Activated T-helper 1 cell treated with anti-CD3 and anti-CD28 coated beads, Interleukin-12 subunit alpha, Interleukin-12 subunit beta, Interleukin-2, Interleukin-4 antibody, amounts not matched to agents 30 ng/mL and 10 ng/mL and 1 ng/mL, durations not matched to agents 14 hours and 24 hours and 36 hours (primary cell): ENCODE data around the gene SLIT3. TPM values are rescaled to one million over a fixed set of nuclear protein-coding genes. Genes with fewer than 3 reads are reported as not detected.
"Not testable (repeated sequence)": the region's sequence is repeated elsewhere in the genome, so short reads cannot be mapped to it uniquely, and the experiment has no call there.

Experiments used
- DNase-seq: peaks from one replicate; pipeline ENCODE4 v3.0.0; 2021; ENCODE audit warnings: low spot score
- H3K27ac Mint-ChIP-seq: one replicate; pipeline ENCODE4 v1.8.0; 2021; ENCODE audit warnings: mild to moderate bottlenecking, mixed read lengths
- H3K27me3 Mint-ChIP-seq: one replicate; pipeline ENCODE4 v1.8.0; 2022; ENCODE audit warnings: mild to moderate bottlenecking, moderate library complexity, mixed read lengths; ENCODE audit not compliant: insufficient read depth
- H3K36me3 Mint-ChIP-seq: one replicate; pipeline ENCODE4 v1.8.0; 2021; ENCODE audit warnings: low read depth, mixed read lengths
- H3K4me1 Mint-ChIP-seq: one replicate; pipeline ENCODE4 v1.8.0; 2021; ENCODE audit warnings: low read depth, mixed read lengths
- H3K4me3 Mint-ChIP-seq: one replicate; pipeline ENCODE4 v1.8.0; 2021; ENCODE audit warnings: mild to moderate bottlenecking, moderate library complexity, mixed read lengths
- H3K9me3 Mint-ChIP-seq: one replicate; pipeline ENCODE4 v1.8.0; 2021; ENCODE audit warnings: mixed read lengths
- intact Hi-C: fragments of 100-400 bp; cut with micrococcal nuclease; formaldehyde crosslinking; loops from one replicate; pipeline ENCODE4 v1.15.1; 2024
- total RNA-seq: library from RNA; stranded (reverse); gene quantifications from 2 replicates; pipeline ENCODE4 v1.2.3, GENCODE V29; 2022

Gene SLIT3
- total RNA-seq, 1 donor from 2014 or later, result 0.03 TPM

DNA sequence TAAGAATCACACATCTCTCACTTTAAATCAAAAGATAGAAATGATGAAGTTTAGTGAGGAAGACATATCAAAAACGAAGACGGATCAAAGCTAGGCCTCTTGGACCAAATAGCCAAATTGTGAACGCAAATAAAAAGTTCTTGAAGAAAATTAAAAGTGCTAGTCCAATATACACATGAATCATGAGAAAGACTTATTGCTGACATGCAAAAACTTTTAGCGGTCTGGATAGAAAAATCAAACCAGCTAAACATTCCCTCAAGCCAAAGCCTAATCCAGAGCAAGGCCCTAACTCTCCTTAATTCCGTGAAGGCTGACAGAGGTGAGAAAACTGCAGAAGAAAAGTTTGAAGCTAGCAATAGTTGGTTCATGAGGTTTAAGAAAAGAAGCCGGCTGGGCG is 557.3 kb downstream of the SLIT3 start:
- no peak overlapping the region for H3K27ac Mint-ChIP-seq
- H3K27me3 Mint-ChIP-seq, result peaks cover 6% of the 10 kb centered on the region
- H3K36me3 Mint-ChIP-seq, result no peaks in the 10 kb centered on the region
- intact Hi-C loops, result loop anchor here (10.0 kb wide), 1 partner anchor 111 kb away; no protein-coding TSS in a partner anchor
- H3K4me1 Mint-ChIP-seq, result no peaks in the 10 kb centered on the region
- DNase-seq, result no peak
- H3K4me3 Mint-ChIP-seq, result no peak overlapping the region
- H3K9me3 Mint-ChIP-seq, result peaks cover 8% of the 10 kb centered on the region

GRCh38 chr5:168742311-168742710 is 558.6 kb downstream of the SLIT3 start:
- H3K36me3 Mint-ChIP-seq, H3K27me3 Mint-ChIP-seq, H3K4me1 Mint-ChIP-seq, DNase-seq, H3K9me3 Mint-ChIP-seq, H3K4me3 Mint-ChIP-seq, H3K27ac Mint-ChIP-seq: not testable (repeated sequence)
- intact Hi-C loops, result loop anchor here (10.0 kb wide), 1 partner anchor 112 kb away; no protein-coding TSS in a partner anchor

- Mint-ChIP-seq H3K4me1 (peaks cover 6% of the 10 kb centered on the region), H3K36me3 (no peaks in the 10 kb centered on the region), H3K9me3 (peaks cover 4% of the 10 kb centered on the region), H3K27ac (no peak overlapping the region), H3K4me3 (no peak overlapping the region), H3K27me3 (peaks cover 8% of the 10 kb centered on the region)
- intact Hi-C loops, result loop anchor here (10.0 kb wide), 1 partner anchor 114 kb away; no protein-coding TSS in a partner anchor
- no peak for DNase-seq
These were observed 560.1 kb downstream of the SLIT3 start for GRCh38 chr5:168740811-168741213.

DNA sequence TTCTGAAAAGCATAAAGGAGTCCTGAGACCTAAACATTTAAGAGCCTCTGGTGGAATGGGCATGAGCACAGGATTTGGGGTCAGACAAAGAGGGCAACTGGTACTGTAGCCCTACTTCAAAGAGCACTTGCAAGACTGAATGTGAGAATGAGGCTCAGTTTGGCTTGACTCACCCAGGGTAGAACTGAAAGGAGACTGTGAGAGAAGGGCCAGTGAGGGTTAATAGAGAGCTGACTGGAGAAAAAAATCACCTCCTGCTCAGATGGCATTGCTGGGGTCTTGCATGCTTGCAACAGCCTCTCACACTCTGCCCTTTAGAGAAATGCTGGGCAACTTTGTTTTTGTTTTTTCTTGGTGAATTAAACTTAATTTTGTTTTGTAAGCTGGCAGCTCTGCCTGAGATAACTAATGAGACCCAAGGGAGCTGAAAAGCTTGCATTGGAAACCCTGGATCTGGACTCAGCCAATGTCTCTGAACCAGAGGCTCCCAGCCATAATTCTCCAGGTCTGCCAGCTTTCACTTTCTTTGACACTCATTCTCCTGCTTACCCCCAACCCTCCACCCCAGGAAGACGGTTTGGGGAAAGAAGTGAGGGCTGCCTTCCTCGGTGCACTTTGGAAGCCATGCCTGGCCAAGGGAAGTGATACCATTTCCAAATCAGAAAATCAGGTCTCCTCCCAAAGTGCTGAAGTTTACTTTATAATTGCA is 560.7 kb downstream of the SLIT3 start:
- H3K4me3 Mint-ChIP-seq, result no peak overlapping the region
- intact Hi-C loops, result loop anchor here (10.0 kb wide), 1 partner anchor 115 kb away; no protein-coding TSS in a partner anchor
- peaks cover 6% of the 10 kb centered on the region for H3K4me1 Mint-ChIP-seq
- peaks cover 4% of the 10 kb centered on the region for H3K9me3 Mint-ChIP-seq
- no peaks in the 10 kb centered on the region for H3K36me3 Mint-ChIP-seq
- H3K27me3 Mint-ChIP-seq, result peaks cover 9% of the 10 kb centered on the region
- H3K27ac Mint-ChIP-seq, result no peak overlapping the region
- no peak for DNase-seq

DNA sequence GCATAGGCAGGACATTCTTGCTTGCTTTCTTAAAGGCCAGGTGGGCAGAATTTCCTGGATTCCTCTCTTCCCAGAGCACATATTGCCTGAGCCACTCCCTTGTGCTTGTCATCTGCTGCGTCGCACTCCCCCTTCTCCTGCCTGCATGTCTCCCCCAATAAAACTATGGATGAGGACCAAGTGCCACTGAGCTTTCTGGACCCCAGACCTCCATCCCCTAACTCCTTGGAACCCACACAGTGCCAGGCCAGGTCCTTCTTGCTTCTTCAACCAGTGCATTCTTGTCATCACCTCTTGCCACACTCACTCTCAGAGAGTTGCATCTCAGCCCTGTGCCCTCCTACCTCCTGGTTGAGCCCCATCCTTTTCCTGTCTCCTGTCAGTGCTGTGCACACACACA is 563.9 kb downstream of the SLIT3 start:
- DNase-seq, result no peak
- Mint-ChIP-seq H3K9me3 (no peaks in the 10 kb centered on the region), H3K27me3 (peaks cover 10% of the 10 kb centered on the region), H3K4me3 (no peak overlapping the region), H3K4me1 (peaks cover 6% of the 10 kb centered on the region), H3K36me3 (no peaks in the 10 kb centered on the region), H3K27ac (no peak overlapping the region)
- intact Hi-C loops, result no loop called here

DNA sequence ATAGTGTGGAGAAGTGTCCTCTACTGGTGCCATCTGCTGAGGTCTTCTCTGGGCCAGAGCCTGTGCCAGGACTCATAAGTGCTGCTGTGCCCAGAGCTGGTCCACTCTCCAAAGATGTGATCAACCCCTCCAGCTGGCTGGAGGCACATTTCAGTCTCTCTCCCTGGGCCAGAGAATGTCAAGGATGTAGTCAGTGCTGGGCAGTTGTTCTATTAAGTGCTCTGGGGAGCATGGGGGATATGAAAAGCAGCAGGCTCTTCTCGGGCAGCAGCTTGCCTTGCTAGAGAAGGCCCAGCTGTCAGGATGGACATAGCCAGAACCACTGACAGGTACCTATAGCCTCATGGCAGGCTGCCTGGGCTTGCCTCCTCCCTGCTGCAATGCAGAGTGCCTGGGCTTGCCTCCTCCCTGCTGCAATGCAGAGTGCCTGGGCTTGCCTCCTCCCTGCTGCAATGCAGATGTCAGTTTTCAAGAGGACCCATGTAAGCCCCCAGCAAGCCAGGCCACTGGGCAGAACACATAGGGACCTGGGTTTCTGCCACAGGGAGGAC is 564.6 kb downstream of the SLIT3 start:
- intact Hi-C loops, result no loop called here
- DNase-seq, result no peak
- peaks cover 6% of the 10 kb centered on the region for H3K4me1 Mint-ChIP-seq
- no peaks in the 10 kb centered on the region for H3K9me3 Mint-ChIP-seq
- peaks cover 13% of the 10 kb centered on the region for H3K27me3 Mint-ChIP-seq
- H3K27ac Mint-ChIP-seq, result no peak overlapping the region
- no peaks in the 10 kb centered on the region for H3K36me3 Mint-ChIP-seq
- H3K4me3 Mint-ChIP-seq, result no peak overlapping the region

DNA sequence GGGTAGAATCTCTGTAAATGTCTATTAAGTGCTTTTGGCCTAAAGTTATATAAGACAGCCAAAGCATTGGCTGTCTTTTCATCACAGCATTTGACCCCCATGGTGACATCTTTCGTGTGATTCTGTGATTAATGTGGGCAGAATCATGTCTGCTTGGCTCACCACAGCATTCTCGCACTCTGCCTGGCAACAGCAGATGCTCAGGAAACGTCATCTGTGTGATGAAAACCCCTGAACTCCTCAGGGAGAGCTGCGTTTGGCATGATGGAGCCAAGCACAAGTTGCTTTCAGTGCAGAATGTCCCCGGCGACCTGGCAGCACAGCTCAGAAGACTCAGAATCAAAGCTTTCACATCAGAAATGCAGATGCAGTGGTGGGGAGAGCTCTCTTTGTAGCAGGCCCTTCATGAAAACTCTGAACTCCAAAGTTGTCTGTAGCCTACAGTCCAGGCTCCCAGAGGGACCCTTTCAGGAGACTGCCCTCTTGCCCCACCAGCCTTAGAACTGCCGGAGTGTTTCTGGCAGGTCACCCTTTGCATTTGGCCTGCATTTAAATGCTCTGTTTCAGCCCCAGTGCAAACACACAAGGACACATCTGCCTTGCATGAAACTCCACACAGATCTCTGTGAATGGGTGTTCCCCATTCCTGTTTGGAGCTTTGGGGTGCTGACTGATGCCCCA is 566.2 kb downstream of the SLIT3 start:
- Mint-ChIP-seq H3K27ac (no peak overlapping the region), H3K27me3 (peaks cover 12% of the 10 kb centered on the region), H3K9me3 (peaks cover 4% of the 10 kb centered on the region), H3K4me3 (no peak overlapping the region), H3K36me3 (no peaks in the 10 kb centered on the region), H3K4me1 (peaks cover 6% of the 10 kb centered on the region)
- intact Hi-C loops, result no loop called here
- DNase-seq, result no peak

- H3K27ac Mint-ChIP-seq, result no peak overlapping the region
- intact Hi-C loops, result no loop called here
- no peaks in the 10 kb centered on the region for H3K36me3 Mint-ChIP-seq
- H3K4me3 Mint-ChIP-seq, result no peak overlapping the region
- H3K4me1 Mint-ChIP-seq, result peaks cover 6% of the 10 kb centered on the region
- H3K27me3 Mint-ChIP-seq, result peaks cover 10% of the 10 kb centered on the region
- DNase-seq, result no peak
- H3K9me3 Mint-ChIP-seq, result peaks cover 8% of the 10 kb centered on the region
These were observed 566.8 kb downstream of the SLIT3 start for GRCh38 chr5:168734119-168734518.

DNA sequence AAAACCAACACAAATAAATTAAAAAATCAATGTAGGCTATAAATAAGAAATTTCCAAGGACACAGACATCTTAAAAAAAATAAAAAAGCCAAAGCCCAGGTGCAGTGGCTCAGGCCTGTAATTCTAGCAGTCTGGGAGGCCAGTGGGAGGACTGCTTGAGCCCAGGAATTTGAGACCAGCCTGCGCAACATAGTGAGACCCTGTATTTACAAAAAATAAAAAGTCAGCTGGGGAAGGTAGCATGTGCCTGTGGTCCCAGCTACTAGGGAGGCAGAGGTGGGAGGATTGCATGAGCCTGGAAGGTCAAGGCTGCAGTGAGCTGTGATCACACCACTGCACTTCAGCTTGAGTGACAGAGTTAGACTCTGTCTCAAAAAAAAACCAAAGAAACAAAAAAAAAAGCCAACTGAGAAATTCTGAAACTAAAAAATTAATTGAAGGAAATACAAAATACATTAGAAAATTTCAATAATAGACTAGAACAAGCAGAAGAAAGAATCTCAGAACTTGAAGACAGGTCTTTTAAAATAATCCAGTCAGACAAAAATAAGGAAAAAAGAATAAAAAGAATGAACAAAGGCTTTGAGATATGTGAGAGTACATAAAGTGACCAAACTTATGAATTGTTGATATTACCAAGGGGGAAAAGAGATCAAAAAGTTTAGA is 572.3 kb downstream of the SLIT3 start:
- Mint-ChIP-seq H3K27ac (no peak overlapping the region), H3K27me3 (peaks cover 5% of the 10 kb centered on the region), H3K4me3 (no peak overlapping the region), H3K4me1 (no peaks in the 10 kb centered on the region), H3K36me3 (no peaks in the 10 kb centered on the region), H3K9me3 (peaks cover 26% of the 10 kb centered on the region)
- intact Hi-C loops, result no loop called here
- DNase-seq, result no peak

DNA sequence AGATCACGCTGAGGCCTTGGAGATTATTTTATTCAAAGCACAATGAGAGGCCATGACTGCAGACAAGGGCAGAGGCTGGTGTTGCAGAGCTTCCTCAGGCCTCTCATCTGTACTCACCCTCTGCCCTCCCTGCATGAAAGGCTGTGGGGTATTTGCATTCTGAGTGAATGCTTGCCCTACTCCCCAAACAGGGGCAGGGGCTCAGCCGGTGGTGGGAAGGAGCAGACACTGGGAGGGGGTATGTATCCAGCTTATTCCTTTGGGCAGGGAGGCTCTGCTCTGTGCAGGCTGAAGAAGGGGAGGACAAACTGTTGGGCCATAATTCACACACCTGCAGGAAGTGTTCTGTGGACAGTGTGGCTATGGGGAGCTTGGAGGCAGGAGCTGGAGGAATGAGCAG is 573.4 kb downstream of the SLIT3 start:
- no peak for DNase-seq
- Mint-ChIP-seq H3K4me1 (no peaks in the 10 kb centered on the region), H3K36me3 (no peaks in the 10 kb centered on the region), H3K4me3 (no peak overlapping the region), H3K27ac (no peak overlapping the region), H3K9me3 (peaks cover 26% of the 10 kb centered on the region), H3K27me3 (peaks cover 5% of the 10 kb centered on the region)
- intact Hi-C loops, result no loop called here

DNA sequence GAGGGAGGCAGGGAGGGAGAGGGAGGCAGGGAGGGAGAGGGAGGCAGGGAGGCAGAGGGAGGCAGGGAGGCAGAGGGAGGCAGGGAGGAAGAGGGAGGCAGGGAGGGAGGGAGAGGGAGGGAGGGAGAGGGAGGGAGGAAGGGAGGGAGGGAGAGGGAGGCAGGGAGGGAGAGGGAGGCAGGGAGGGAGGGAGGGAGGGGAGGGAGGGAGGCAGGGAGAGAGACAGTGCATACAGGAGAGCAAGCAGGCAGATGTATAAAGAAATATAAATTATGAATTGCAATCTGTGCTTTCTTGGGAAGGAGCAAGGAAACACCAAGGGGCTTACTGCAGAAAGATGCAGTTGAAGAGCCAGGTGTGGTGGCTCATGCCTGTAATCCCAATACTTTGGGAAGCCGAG is 574.6 kb downstream of the SLIT3 start:
- intact Hi-C loops, result no loop called here
- peaks cover 26% of the 10 kb centered on the region for H3K9me3 Mint-ChIP-seq
- no peaks in the 10 kb centered on the region for H3K27me3 Mint-ChIP-seq
- DNase-seq, result no peak
- no peak overlapping the region for H3K4me3 Mint-ChIP-seq
- H3K27ac Mint-ChIP-seq, result no peak overlapping the region
- no peaks in the 10 kb centered on the region for H3K4me1 Mint-ChIP-seq
- no peaks in the 10 kb centered on the region for H3K36me3 Mint-ChIP-seq

DNA sequence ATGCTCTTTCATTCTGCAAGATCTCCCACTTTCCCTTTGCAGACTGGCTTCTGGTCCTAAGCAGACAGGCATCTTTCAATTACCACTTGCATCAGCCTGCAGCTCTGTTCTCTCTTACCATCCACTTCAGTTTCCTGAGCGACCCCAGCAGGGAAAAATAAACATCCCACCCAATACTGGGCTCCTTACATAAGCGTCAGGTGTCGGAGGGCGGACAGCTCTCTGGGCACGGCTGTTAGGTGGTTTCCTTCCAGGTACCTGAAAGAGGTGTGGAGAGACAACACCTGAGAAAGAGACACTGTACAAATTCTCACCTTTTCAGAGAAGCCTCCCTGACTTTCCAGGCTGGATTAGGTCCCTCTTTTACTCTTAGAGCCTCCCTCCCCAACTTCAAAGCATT is 576.7 kb downstream of the SLIT3 start:
- Mint-ChIP-seq H3K27ac (no peak overlapping the region), H3K4me3 (no peak overlapping the region), H3K27me3 (no peaks in the 10 kb centered on the region), H3K4me1 (no peaks in the 10 kb centered on the region), H3K9me3 (peaks cover 18% of the 10 kb centered on the region), H3K36me3 (no peaks in the 10 kb centered on the region)
- no peak for DNase-seq
- intact Hi-C loops, result no loop called here

DNA sequence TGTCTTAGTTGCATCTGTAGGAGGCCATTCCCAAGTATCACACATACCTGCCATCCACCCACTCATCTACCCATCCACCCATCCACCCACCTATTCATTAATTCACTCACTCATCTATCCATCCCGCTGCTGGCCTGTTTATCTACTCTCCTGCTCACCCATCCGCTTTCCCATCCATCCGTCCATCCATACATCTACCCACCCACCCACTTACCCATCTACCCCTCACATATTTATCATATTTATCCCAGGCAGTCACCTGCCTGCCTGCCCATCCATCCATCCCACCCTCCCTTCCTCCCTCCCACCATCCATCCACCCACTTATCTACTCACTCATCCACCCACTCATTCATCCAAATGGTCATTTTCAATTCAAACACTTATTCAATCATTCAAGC is 577.9 kb downstream of the SLIT3 start:
- Mint-ChIP-seq H3K36me3 (no peaks in the 10 kb centered on the region), H3K4me1 (no peaks in the 10 kb centered on the region), H3K27ac (no peak overlapping the region), H3K9me3 (peaks cover 9% of the 10 kb centered on the region), H3K4me3 (no peak overlapping the region), H3K27me3 (peaks cover 1% of the 10 kb centered on the region)
- intact Hi-C loops, result no loop called here
- DNase-seq, result no peak
